GM20431 (cell line): ENCODE results near the gene PCDH15.

Experiments
- in situ Hi-C: fragments of 300-500 bp; cut with MseI, MboI; formaldehyde crosslinking; loops from one replicate; pipeline ENCODE4 v1.15.0; 2020; ENCODE audit warnings: low sequenced_read_pairs; ENCODE audit not compliant: unreplicated experiment

The PCDH15 gene

DNA sequence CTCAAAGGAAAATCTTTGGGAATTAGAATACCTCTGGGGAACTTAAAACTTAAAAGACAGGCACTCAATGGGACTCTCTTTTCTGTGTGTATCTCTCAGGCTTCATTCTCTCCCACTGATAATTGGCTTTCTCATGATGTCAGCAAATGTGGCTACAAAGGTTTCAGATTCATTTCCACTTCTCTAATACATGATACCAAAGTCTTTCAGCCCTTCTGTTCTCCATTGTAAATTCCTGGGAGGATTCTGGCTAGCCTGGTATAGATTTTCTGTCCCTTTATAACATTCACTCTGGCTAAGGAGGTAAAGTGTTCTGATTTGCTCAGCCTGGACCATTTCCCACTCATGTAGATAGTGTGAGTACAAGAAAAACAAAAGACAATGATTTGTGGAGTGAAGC lies 606.2 kb downstream of the PCDH15 start:
- in situ Hi-C loops, result no loop called here

DNA sequence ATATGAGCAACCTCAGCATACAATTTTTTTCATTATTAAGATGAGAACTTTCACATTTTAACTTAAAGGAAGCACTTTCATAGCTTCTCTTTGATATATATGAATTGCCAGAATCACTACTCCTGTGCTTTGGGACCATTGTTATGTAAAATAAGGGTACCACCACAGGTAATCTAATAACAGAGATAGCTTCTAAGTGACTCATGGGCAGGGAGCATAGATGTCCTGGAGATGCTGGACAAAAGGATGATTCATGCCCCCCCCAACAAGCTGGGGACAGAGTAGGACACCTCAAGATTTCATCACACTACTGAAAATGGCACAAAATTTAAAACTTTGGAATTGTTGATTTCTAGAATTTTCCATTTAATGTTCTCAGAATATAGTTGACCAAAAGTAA lies 641.1 kb downstream of the PCDH15 start:
- in situ Hi-C loops, result no loop called here

DNA sequence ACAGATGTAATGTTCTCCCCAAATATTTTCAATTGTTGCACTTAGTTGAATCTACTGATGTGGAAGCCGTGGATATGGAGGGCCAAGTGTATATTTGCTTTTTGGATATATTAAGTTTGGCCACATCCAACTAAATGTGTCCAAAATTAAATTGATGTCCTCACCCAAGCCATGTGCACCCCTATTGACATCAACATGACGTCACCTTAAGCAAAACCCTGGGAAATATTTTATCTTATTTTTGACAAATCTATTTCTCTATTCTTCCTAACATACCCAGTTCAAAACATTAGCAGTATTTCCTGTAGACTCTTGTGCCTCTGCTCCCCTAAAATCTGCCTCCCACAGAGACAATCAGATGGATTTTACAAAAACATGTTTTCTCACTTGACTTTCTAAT lies 652.5 kb downstream of the PCDH15 start:
- in situ Hi-C loops, result no loop called here

DNA sequence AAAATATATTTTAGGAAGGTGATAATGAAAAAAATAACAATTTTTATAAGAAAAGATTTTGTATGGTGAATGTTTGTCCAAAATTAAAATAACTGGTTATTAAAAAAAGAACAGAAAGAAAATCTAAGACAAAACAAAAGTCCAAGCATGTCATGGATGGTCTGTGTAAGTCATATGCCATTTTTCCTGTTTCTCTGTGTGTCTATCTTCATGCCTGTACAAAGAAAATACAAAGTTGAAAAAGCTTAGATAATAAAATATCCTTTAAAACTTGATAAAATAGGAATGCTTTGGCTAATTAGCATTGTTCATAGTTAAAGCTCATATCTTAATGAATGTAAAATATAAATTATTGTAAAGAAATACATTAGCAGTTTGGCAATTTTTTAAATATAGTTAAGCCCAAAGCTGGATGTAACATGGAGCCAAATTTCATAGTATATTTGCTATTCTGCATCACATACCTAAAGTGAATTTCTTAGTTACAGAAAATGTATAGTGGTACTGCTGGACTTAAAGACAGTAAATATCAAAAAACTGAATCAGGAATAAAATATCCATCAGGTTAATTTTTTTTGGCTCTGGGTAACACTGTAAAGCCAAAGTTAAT lies 661.1 kb downstream of the PCDH15 start:
- in situ Hi-C loops, result no loop called here

DNA sequence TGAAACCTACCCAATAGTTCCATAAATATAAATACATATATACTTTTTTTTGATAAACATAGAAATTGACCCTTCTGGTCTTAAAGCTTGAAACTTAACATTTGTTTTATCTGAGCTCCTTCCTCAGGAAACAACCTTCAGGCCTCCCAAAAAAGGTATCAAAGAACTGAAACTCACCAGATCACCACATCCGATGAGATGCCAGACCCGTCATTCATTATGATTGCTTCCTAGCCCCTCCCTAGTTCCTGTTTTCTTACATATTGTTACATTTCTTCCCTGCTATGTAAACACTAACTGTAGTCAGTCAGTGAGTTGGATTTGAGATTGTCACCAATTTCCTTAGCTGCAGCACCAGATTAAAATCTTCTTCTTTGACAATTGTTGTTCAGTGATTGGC lies 663.6 kb downstream of the PCDH15 start:
- in situ Hi-C loops, result no loop called here

DNA sequence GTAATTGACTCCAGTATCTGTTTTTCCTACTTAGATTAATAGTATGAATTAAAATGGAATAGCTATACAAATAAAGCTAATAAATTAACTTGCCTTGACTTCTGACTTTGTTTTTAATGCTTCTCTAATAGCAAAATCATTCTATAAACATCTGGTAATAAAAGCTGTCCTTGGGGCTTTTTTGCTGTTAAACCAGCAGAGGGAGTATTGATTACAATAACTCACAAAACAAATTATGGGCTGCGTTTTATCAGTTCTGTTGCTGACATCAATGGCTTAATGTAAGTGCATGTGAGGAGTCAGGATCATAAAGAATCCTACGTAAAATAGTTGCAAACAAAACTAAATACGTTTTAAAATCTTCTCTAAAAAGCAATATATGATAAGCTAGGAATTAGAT lies 667.8 kb downstream of the PCDH15 start:
- in situ Hi-C loops, result no loop called here

DNA sequence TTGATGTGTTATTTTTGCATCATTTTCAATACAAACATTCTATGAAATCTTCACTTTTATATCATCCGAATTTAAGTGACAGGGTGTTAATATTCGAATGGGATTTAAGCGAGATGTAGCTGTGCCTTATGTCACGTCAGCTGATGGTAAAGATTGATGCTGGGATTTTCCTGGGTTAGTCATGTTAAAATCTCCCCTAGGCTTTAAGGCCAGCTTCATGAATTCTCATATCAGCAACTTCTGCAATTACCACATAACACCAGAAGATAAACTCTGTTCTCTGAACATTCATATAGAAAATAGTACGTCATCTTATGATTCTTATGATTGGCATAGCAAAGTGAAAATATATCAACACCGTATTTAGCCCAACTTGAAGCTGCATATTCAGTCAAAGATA lies 669.2 kb downstream of the PCDH15 start:
- in situ Hi-C loops, result no loop called here

DNA sequence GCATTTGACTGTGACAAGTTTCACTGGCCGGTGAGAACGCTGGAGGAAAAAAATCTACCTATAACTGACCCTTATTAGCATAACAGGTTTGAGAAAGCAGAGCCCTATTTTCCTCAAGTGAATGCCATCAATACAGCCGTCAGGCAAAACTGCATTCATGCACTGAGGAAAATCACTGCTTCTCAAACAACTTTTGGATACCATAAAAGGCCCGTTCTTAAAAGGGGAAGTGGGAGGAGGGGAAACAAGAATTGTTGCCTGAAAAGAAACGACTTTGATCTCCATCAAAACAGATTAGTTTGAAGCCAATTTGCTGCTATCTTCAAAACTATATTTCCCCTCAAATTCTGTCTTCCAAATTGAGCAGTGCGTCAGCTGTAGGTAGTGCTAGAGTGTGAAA lies 670.6 kb downstream of the PCDH15 start:
- in situ Hi-C loops, result no loop called here

DNA sequence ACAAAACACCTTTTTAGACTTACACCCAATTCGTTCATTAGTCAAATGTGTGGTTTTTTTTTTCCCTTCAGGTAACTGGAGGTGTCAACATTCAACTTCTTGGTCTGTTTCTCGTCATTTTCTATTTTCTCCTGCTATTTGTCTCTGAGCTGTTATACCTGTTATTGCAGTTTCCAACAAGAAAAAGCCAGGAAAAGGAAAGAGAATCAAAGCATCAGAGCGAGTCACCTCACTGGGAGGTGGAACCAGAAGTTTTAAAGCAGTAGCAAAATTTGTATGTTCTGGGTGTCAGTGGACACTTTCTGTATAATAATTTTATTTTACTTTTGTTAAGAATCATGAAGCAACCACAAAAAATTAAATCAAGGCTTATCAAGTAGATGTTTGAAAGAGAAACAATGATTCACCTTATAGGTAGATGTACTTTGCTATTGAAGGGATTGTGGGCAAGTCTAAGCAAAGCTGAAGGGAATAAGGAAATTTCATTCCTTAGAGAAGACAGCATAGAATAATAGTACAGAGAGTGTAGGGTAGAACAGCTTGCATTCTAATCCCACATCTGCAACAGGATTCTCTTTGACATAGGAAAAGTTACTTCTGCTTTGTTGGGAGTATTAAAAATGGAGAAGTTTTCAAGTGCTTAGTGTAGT lies 675.8 kb downstream of the PCDH15 start:
- in situ Hi-C loops, result no loop called here

DNA sequence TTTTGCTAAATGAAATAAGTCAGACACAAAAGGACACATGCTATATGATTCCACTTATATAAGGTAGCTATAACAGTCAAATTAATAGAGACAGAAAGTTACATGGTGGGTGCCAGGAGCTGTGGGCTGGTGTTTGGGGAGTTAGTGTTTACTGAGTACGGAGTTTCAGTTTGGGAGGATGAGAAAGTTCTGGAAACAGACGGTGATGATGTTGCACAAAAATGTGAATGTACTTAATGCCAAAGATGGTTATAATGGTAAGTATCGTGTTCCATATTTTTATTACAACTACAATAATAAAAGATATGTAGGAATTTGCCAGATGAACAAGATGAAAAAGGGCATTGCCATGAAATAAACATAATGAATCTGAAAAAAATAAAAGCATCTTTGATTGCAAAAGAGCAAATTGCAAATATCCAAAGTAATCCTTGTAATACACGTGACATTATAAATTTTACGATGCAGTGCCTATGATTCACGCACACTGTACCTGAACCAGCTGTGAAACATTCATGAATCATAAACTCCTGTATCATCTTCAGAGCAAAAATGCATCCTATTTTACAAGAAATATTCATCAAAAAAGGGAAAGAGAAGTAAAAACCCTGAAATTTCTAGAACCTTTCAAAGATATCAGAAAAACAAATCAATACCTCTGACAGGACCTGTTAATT lies 676.7 kb downstream of the PCDH15 start:
- in situ Hi-C loops, result no loop called here

DNA sequence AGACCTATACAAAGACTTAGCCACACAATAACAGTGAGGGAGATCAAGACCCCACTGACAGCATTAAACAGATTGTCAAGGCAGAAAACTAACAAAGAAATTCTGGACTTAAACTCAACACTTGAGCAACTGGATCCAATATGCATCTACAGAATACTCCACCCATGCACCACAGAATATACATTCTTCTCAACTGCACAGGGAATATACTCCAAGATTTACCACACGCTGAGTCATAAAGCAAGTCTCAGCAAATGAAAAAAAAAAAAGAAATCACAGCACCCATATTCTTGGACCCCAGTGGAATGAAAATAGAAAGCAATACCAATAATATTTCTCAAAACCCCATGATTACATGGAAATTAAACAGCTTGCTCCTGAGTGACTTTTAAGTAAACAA lies 680.2 kb downstream of the PCDH15 start:
- in situ Hi-C loops, result no loop called here

DNA sequence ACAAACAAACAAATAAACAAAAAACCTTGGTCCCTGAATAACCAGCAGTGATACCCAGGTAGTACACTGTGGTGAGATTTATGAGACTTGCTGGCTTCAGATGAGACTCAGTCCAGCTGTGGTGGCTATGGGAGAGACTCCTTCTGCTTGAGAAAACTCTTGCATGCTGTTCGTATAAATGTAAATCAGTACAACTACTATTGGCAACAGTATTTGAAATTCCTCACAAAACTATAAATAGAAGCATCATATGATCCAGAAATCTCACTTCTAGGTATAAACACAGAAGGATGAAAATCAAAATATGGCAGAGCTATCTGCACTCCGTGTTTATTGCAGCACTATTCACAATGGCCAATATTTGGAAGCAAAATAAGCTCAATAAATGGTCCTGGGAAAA lies 692.1 kb downstream of the PCDH15 start:
- in situ Hi-C loops, result no loop called here

DNA sequence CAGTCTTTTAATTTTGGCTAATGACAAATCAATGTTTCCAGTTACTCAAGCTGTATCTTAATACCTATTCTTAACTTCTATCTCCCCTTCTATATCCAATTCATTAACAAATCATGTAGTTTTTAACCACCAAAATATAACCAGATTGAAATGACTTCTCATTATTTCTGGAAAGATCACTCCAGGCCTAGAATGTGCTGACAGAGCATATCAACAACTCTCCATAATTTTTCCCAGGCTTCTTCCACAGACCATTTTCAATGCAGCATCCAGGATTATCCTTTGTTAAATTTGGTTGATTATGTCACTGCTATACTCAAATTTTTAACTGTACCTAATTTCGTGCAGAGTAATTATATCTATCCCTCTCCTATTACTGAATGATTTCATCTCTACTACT lies 704.1 kb downstream of the PCDH15 start:
- in situ Hi-C loops, result no loop called here

DNA sequence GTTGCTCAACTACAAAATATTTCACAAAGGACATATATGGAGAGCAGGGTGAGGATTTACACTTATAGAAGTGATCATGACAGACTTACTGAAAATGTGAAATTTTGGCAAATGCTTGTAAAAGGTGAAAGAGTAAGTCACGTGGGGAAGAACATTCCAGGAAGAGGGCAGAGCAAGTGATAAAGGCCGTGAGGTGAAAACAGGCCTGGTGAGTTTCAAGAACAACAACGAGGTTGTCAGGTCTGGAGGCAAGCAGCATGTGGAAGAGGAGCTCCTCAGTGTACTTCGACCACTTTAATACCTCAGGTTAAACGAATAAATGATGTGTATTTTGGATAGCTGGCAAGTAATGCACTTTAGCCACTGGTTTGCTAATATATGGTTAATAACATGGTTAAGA lies 706.7 kb downstream of the PCDH15 start:
- in situ Hi-C loops, result no loop called here

DNA sequence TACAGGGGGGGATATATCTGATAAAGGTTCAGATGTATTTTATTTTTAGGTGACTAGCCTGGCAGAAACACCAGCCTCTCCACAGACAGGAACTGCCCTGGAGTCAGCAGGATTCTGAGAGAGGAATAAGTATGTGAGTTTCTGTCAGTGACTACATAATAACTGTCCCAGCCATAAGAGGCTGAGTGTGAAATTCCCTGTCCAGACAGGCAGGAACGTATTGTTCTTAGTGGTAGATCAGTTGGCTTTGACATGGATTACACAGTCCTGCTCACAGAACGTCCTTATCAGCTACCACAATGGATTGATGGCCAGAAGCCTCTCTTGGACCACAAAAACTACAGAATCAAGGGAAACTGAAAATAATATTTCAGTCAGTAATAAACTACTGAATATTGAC lies 709.8 kb downstream of the PCDH15 start:
- in situ Hi-C loops, result no loop called here

DNA sequence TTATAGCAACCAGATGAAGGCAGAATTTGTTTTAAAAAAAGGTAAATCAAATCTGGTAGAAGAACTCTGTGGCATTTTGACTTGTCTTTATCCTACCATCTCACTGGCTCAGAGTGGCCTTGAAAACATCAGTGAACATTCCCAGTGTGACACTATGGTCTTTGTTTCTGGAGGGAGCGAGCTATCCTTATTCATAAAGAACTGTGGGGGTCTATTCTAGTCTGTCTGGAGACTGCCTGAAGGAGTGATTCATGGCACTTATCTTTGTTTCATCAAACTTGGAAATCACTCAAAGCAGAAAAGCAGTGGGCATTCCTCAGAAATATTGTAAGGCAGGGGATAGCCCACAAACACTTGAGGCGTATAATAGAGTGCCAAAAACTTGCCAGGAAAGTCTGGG lies 719.1 kb downstream of the PCDH15 start:
- in situ Hi-C loops, result no loop called here

DNA sequence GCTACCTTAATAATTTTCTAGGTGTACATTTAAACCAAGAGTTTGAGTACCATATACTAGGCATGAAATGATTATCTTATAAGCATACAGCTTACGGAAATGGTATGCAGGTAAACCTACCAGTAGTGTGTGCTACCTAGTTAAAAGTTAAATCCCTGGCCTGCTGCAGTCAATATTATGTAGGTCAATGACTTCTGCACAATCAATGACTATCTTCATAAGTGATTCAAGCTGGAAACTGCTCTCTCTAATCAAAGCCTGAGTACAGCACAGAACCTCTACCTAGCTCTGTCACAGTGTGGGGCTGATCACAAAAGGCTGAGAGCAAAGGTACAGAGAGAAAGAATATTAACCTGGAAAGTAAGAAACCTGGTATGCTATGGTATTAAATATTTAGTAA lies 733.7 kb downstream of the PCDH15 start:
- in situ Hi-C loops, result no loop called here

DNA sequence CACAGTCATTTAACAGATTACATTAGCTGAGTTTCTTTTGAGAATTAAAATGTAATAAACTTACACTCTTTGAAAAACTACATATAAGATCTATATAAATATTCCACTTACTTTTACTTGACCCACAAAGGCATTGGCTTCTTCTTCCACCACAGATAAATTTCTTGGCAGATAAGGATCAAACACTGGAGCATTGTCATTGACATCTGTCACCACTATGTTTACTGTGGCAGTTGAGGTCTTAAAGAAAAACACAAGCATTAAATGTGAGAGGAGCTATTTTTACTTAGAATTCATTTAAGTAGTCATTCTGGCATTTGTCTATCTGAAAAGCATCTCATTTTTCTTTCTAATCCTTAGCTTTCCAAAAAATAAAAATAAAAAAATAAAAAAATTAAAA lies 734.4 kb downstream of the PCDH15 start:
- in situ Hi-C loops, result no loop called here

DNA sequence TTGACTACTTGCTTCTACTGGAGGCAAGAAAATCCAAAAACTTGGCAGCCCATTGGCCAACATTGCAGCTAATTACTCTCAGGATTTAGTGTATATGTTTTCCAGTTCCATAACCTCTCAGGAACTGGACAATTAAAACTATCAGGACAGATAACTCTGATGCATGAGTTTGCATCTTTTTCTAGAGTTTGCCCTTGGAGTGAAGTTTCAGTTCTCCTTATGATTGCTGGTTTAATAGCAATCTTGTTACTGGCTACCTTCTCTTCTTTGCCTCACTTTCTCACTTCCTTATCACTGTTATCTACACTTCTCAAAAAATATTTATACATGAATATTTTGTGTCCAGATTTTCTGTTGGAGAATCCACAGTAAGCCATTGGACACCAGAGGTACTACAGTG lies 735.9 kb downstream of the PCDH15 start:
- in situ Hi-C loops, result no loop called here

DNA sequence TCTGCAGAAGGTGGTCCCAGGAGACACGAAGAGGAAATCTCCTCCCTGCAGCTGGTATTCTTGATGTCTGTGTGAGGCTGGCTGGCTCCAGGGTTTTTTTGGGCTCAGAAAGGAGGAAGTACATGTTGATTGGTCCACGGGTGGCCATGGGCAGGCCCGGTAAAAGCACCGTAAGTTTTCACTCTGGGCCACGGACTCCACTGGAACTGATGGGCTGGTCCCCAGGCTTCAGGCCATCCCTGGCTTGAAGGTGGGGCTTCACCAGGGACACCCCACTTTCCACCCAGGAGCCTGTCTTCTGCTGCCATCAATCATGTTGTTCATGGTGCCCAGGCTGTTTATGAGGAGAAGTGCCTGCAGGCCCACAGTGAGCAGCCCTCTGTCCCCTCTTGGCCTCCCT lies 736.8 kb downstream of the PCDH15 start:
- in situ Hi-C loops, result no loop called here

DNA sequence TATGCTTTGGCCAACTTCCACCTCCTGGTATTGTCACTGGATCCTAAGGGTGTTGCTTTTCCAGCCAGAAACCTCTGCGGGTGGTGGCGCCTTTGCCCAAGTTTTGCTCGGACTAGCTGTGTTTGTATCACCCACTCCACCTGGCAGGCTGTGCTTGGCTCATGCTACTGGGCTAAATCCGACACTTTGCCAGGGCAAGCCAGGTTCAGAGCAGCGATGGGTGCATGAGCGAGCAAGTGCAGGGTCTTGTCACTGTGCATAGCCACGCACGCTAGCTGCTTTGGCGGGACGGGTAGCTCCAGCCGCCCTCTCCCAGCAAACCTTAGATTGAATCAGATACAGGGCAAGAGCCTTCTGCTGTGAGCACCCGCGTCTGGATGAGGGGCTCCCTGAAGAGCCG lies 737.5 kb downstream of the PCDH15 start:
- in situ Hi-C loops, result no loop called here

DNA sequence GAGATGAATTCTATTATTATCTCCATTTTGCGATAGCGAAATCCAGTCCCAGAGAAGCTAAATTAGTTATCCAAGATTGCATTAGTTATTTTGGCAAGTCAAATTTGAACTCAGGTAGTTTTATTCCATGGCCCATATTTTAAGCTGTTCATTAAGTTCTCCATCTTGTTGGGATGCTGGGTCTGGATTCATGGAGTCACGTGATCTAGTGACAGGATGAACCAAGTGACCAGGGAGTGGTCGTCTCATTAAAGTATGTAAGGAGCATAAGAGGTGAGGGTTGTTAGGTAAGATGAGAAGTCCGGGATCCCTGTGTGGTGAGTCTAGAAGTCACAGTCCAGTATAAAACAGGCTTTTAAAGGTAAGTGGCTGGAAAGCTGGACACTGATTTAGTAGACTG lies 740.5 kb downstream of the PCDH15 start:
- in situ Hi-C loops, result no loop called here
